GOT3 (cell line): Measurements from ENCODE around the gene CSTPP1.
A peak's percentile ranks its signal among the peaks of the same experiment; 100 is the strongest.

Experiments used
- DNase-seq: peaks from one replicate; lab custom pipeline; 2025; ENCODE audit warnings: mixed read lengths; lab: John Stamatoyannopoulos, UW

Gene CSTPP1

GRCh38 chr11:46936138-46937110, at the start of gene CSTPP1:
CSTPP1 (plus strand) TSS chr11:46936761; CDS start chr11:46936806, 45 bp downstream.
- peak; percentile 79 for DNase-seq

- no peak for DNase-seq
Measured at GRCh38 chr11:46888636-46889035, 47.9 kb upstream of the CSTPP1 start.

GRCh38 chr11:46889251-46889650, 47.3 kb upstream of the CSTPP1 start:
- no peak for DNase-seq

GRCh38 chr11:46889689-46890475, 46.7 kb upstream of the CSTPP1 start:
- DNase-seq: peak; percentile 9

- DNase-seq: no peak
Measured at GRCh38 chr11:46890665-46891064, 45.9 kb upstream of the CSTPP1 start.

GRCh38 chr11:46892109-46892508, 44.5 kb upstream of the CSTPP1 start:
- DNase-seq: no peak

GRCh38 chr11:46892838-46893237, 43.7 kb upstream of the CSTPP1 start:
- DNase-seq: no peak

GRCh38 chr11:46894506-46894905, 42.1 kb upstream of the CSTPP1 start:
- DNase-seq: no peak

GRCh38 chr11:46894961-46895360, 41.6 kb upstream of the CSTPP1 start:
- DNase-seq: no peak

GRCh38 chr11:46895821-46896220, 40.7 kb upstream of the CSTPP1 start:
- DNase-seq: no peak

GRCh38 chr11:46896719-46897406, 39.7 kb upstream of the CSTPP1 start:
- no peak for DNase-seq

GRCh38 chr11:46898396-46899095, 38.0 kb upstream of the CSTPP1 start:
- no peak for DNase-seq

GRCh38 chr11:46899501-46900025, 37.0 kb upstream of the CSTPP1 start:
- DNase-seq: no peak

- DNase-seq: no peak
Measured at GRCh38 chr11:46900091-46900746, 36.3 kb upstream of the CSTPP1 start.

GRCh38 chr11:46901156-46901555, 35.4 kb upstream of the CSTPP1 start:
- no peak for DNase-seq

- DNase-seq: no peak
Measured at GRCh38 chr11:46902694-46903093, 33.9 kb upstream of the CSTPP1 start.

GRCh38 chr11:46903846-46904245, 32.7 kb upstream of the CSTPP1 start:
- no peak for DNase-seq

GRCh38 chr11:46905806-46906205, 30.8 kb upstream of the CSTPP1 start:
- DNase-seq: no peak

- no peak for DNase-seq
Measured at GRCh38 chr11:46906609-46907041, 29.9 kb upstream of the CSTPP1 start.

- no peak for DNase-seq
Measured at GRCh38 chr11:46907606-46908005, 29.0 kb upstream of the CSTPP1 start.
